Measurements from ENCODE around the gene ST3GAL2. TPM values are rescaled to one million over a fixed set of nuclear protein-coding genes. Genes with fewer than 3 reads are reported as not detected.

The ST3GAL2 gene
- total and polyA plus RNA-seq, 2 donors (not counting 1 experiment from before 2014, with no cell fraction given), result 18.2 to 71.3 TPM

DNA sequence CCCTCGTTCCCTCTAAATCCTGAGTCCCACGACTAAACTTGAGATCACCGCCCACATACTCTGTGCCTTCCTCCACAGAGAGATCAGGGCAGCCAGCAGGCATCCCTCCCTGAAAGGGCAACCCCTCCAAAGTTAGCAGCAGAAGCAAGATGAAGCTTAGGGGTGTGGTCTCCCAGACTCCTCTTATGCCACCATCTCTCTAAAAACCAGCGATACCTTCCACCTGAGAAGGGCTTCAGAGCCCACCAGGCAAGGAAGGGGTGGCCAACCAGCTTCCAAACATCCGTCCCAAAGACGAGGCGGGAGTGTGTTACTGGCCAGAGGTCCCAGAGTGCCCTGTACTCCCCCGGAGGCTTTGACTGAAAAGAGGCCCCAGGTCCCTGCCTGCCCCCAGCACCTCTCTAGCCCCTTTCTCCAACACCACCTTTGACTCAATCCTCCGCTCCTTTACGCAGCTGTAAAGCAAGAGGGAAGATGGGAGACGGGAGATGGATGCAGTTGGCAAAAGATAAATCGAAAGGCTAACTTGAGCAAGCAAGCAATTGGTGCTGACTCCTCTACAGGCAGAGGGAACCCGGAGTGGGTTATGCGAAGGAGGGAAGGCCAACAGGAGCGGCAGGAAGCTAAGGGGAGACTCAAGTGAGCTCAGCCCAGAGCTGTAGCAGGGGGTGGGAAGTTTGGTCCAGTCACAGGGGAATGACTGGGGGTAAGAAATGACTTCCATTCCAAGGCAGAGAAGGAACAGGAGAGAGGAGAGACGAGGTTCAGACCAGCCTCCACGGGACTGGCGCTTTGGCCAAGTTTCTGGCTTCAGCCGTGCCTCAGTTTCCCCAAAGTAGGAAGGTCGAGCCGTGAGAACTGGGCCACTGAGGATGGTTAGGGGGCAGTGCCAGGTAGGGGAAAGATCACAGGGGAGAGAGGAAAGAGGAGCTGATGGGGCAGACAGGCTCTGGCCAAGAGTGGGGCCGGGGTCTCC, 1.0 kb downstream of the ST3GAL2 start:
- H3K4me3 Mint-ChIP-seq, result peak overlapping the region; percentile 91
- peaks cover 52% of the 10 kb centered on the region for H3K4me1 Mint-ChIP-seq
- ATAC-seq (ENCODE audit: low read depth) (no peak), DNase-seq (no peak)
- TF ChIP-seq EZH2 (IDR thresholded peaks at IDR 0.05; ENCODE audit: borderline replicate concordance, insufficient read depth, low read depth, low read length, poor library complexity, severe bottlenecking), result no peak
- TF ChIP-seq, protein P1, sequence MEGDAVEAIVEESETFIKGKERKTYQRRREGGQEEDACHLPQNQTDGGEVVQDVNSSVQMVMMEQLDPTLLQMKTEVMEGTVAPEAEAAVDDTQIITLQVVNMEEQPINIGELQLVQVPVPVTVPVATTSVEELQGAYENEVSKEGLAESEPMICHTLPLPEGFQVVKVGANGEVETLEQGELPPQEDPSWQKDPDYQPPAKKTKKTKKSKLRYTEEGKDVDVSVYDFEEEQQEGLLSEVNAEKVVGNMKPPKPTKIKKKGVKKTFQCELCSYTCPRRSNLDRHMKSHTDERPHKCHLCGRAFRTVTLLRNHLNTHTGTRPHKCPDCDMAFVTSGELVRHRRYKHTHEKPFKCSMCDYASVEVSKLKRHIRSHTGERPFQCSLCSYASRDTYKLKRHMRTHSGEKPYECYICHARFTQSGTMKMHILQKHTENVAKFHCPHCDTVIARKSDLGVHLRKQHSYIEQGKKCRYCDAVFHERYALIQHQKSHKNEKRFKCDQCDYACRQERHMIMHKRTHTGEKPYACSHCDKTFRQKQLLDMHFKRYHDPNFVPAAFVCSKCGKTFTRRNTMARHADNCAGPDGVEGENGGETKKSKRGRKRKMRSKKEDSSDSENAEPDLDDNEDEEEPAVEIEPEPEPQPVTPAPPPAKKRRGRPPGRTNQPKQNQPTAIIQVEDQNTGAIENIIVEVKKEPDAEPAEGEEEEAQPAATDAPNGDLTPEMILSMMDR (IDR thresholded peaks at IDR 0.05), result no peak
- peaks cover 48 to 54% of the 10 kb centered on the region in 2 donors for H3K4me1 ChIP-seq (ENCODE audit: control insufficient read depth in 2 of 2, insufficient read depth in 2 of 2, low read length in 2 of 2)
- no peaks in the 10 kb centered on the region for H3K27me3 Mint-ChIP-seq
- CTCF ChIA-PET, result interaction anchor here (0.7 to 3.6 kb wide), 5 partner anchors 16 to 57 kb away, joined by 3 to 13 read pairs (median 4); no protein-coding TSS in a partner anchor
- no peaks in the 10 kb centered on the region for H3K27me3 ChIP-seq (replicated peaks in 1 of 4; ENCODE audit: control extremely low read depth in 1 of 4, control insufficient read depth in 3 of 4, insufficient read depth in 4 of 4, low read length in 3 of 4)
- H3K36me3 ChIP-seq (replicated peaks in 1 of 2; ENCODE audit: control extremely low read depth in 1 of 2, control insufficient read depth in 1 of 2, extremely low read depth in 1 of 2, insufficient read depth in 2 of 2, low read length in 1 of 2), result peaks cover 0 to 2% of the 10 kb centered on the region in 2 experiments
- H2AFZ ChIP-seq (ENCODE audit: insufficient read depth, low read depth, low read length, poor library complexity, severe bottlenecking), result peak overlapping the region; percentile 60
- H3K27ac ChIP-seq (ENCODE audit: low read length in 2 of 2), result peak overlapping the region in 1 of 2 donors; percentile 47
- 18% methylated on average over 18 of the region's 22 CpGs for WGBS (ENCODE audit: insufficient coverage)
- peaks cover 49% of the 10 kb centered on the region for H3K79me2 ChIP-seq (ENCODE audit: control insufficient read depth, insufficient read depth, low read length)
- H4K20me1 ChIP-seq (ENCODE audit: control insufficient read depth, insufficient read depth, low read length, poor library complexity, severe bottlenecking), result peaks cover 19% of the 10 kb centered on the region
- no peaks in the 10 kb centered on the region for H3K9me3 Mint-ChIP-seq (ENCODE audit: insufficient read depth)
- POLR2A ChIA-PET, result interaction anchor here (0.5 to 3.3 kb wide), 10 partner anchors 8 to 149 kb away, joined by 3 to 23 read pairs (median 6); partner anchors contain the start of genes AARS1 and FCSK
- peak overlapping the region; percentile 77 for H3K9ac ChIP-seq (ENCODE audit: low read length)
- H3K27ac Mint-ChIP-seq, result peak overlapping the region; percentile 90
- H3K9me3 ChIP-seq (ENCODE audit: control extremely low read depth in 1 of 3, control insufficient read depth in 2 of 3, insufficient read depth in 1 of 3, low read length in 2 of 3), result no peaks in the 10 kb centered on the region
- intact Hi-C loops (cut with micrococcal nuclease), result loop anchor here (2.0 kb wide), 2 partner anchors 21 to 33 kb away; no protein-coding TSS in a partner anchor
- peak overlapping the region; percentile 100 for H3K4me2 ChIP-seq (replicated peaks; ENCODE audit: low read depth, low read length, poor library complexity, severe bottlenecking)
- peak overlapping the region; percentile 66 to 77 (median 71) for H3K4me3 ChIP-seq (ENCODE audit: control extremely low read depth in 1 of 5, extremely low read depth in 1 of 5, insufficient read depth in 1 of 5, low read depth in 2 of 5, low read length in 4 of 5)

All from B cell (primary cell).